GM23338 (cell line): ENCODE data around the gene PSMA7. TPM values are rescaled to one million over a fixed set of nuclear protein-coding genes. Genes with fewer than 3 reads are reported as not detected.

Experiments used
- ATAC-seq: fragments of 200-7000 bp; cut with Tn5 transposase; 3 replicates; pipeline ENCODE4 v1.9.1; 2020
- DNase-seq: peaks from one replicate; pipeline ENCODE4 v3.0.0-alpha.2; 2015; ENCODE audit warnings: low spot score
- H2AFZ ChIP-seq: fragments of 200-600 bp; sonication (generic); 2 replicates; pipeline ENCODE4 v1.8.0; 2016; ENCODE audit warnings: antibody characterized with exemption, mild to moderate bottlenecking, moderate library complexity
- H3F3A ChIP-seq: fragments of 200-600 bp; sonication (generic); replicated peaks from 2 replicates; pipeline ENCODE4 v1.8.0; 2017; ENCODE audit warnings: antibody characterized with exemption, mixed run types, low read depth
- H3K27ac ChIP-seq: fragments of 200-600 bp; sonication (generic); 2 replicates; pipeline ENCODE4 v1.6.1; 2016; ENCODE audit warnings: low read depth
- H3K27me3 ChIP-seq: fragments of 200-600 bp; sonication (generic); 2 replicates; pipeline ENCODE4 v1.8.0; 2016; ENCODE audit warnings: mild to moderate bottlenecking, mixed run types, moderate library complexity; ENCODE audit not compliant: insufficient read depth
- H3K36me3 ChIP-seq: fragments of 200-600 bp; sonication (generic); 2 replicates; pipeline ENCODE4 v1.8.0; 2016; ENCODE audit warnings: mild to moderate bottlenecking; ENCODE audit not compliant: insufficient read depth
- H3K4me1 ChIP-seq: fragments of 200-600 bp; sonication (generic); 2 replicates; pipeline ENCODE4 v1.8.0; 2016; ENCODE audit warnings: mild to moderate bottlenecking, moderate library complexity; ENCODE audit not compliant: insufficient read depth
- H3K4me2 ChIP-seq: fragments of 200-600 bp; sonication (generic); 2 replicates; pipeline ENCODE4 v1.7.1; 2017; ENCODE audit warnings: mixed run types
- H3K4me3 ChIP-seq: fragments of 200-600 bp; sonication (generic); 2 replicates; pipeline ENCODE4 v1.6.1; 2016; ENCODE audit warnings: mixed run types
- H3K79me2 ChIP-seq: fragments of 200-600 bp; sonication (generic); replicated peaks from 2 replicates; pipeline ENCODE4 v1.8.0; 2017; ENCODE audit warnings: mild to moderate bottlenecking; ENCODE audit not compliant: insufficient read depth
- H3K9me2 ChIP-seq: fragments of 200-600 bp; sonication (generic); 2 replicates; pipeline ENCODE4 v1.8.0; 2017; ENCODE audit not compliant: insufficient read depth
- H4K20me1 ChIP-seq: fragments of 200-600 bp; sonication (generic); replicated peaks from 2 replicates; pipeline ENCODE4 v1.8.0; 2017; ENCODE audit warnings: mild to moderate bottlenecking; ENCODE audit not compliant: insufficient read depth
- H3K27ac Mint-ChIP-seq: 2 replicates; pipeline ENCODE4 v1.8.0; 2020; ENCODE audit warnings: inconsistent platforms, mild to moderate bottlenecking, moderate library complexity, mixed read lengths
- H3K27me3 Mint-ChIP-seq: 3 replicates; pipeline ENCODE4 v1.8.0; 2022; ENCODE audit warnings: low read depth, mild to moderate bottlenecking, moderate library complexity, mixed read lengths, inconsistent platforms; ENCODE audit not compliant: insufficient read depth, poor library complexity
- H3K36me3 Mint-ChIP-seq: 3 replicates; pipeline ENCODE4 v1.8.0; 2021; ENCODE audit warnings: low read depth, mild to moderate bottlenecking, inconsistent platforms, moderate library complexity, mixed read lengths
- H3K4me1 Mint-ChIP-seq: 3 replicates; pipeline ENCODE4 v1.8.0; 2020; ENCODE audit warnings: mild to moderate bottlenecking, inconsistent platforms, mixed read lengths
- H3K4me3 Mint-ChIP-seq: 3 replicates; pipeline ENCODE4 v1.8.0; 2021; ENCODE audit warnings: moderate library complexity, mild to moderate bottlenecking, inconsistent platforms, mixed read lengths
- H3K9me3 Mint-ChIP-seq: 3 replicates; pipeline ENCODE4 v1.8.0; 2020; ENCODE audit warnings: moderate library complexity, mild to moderate bottlenecking, inconsistent platforms, mixed read lengths
- CREB1 ChIP-seq: fragments of 250-450 bp; sonication (Bioruptor Pico); IDR thresholded peaks from 2 replicates; pipeline ENCODE4 v1.5.0; 2020; ENCODE audit warnings: low read depth, mild to moderate bottlenecking, moderate library complexity
- CTCF ChIP-seq, 2 experiments: fragments of 200-600 bp in 1 of 2; sonication (generic) in 1 of 2; conservative IDR thresholded peaks; 2 replicates each; pipeline versions ENCODE4 v1.5.1 to v1.6.1; 2016 to 2017; ENCODE audit warnings: antibody characterized with exemption in 2 of 2, low read depth in 2 of 2, mild to moderate bottlenecking in 2 of 2, moderate library complexity in 1 of 2
- ETS1 ChIP-seq: IDR thresholded peaks from 2 replicates; pipeline ENCODE4 v1.6.1; 2016; ENCODE audit warnings: antibody characterized with exemption
- EZH2 ChIP-seq: fragments of 200-600 bp; sonication (generic); IDR thresholded peaks from one replicate; pipeline ENCODE4 v1.8.0; 2017; ENCODE audit warnings: antibody characterized with exemption, mild to moderate bottlenecking, low read depth; ENCODE audit not compliant: unreplicated experiment
- EZH2phosphoT487 ChIP-seq: fragments of 200-600 bp; sonication (generic); IDR thresholded peaks from one replicate; pipeline ENCODE4 v1.8.1; 2018; ENCODE audit warnings: antibody characterized with exemption; ENCODE audit not compliant: unreplicated experiment
- JUNB ChIP-seq: IDR thresholded peaks from one replicate; pipeline ENCODE4 v1.6.1; 2016; ENCODE audit warnings: antibody characterized with exemption; ENCODE audit not compliant: unreplicated experiment
- NANOG ChIP-seq: IDR thresholded peaks from 2 replicates; pipeline ENCODE4 v1.6.1; 2016; ENCODE audit warnings: antibody characterized with exemption, borderline replicate concordance
- POLR2AphosphoS5 ChIP-seq: IDR thresholded peaks from 2 replicates; pipeline ENCODE4 v1.6.1; 2016; ENCODE audit warnings: antibody characterized with exemption, low read depth
- STAT1 ChIP-seq: IDR thresholded peaks from one replicate; pipeline ENCODE4 v1.6.1; 2016; ENCODE audit warnings: antibody characterized with exemption; ENCODE audit not compliant: unreplicated experiment
- ZNF114 ChIP-seq: fragments of 250-450 bp; sonication (Bioruptor Pico); IDR thresholded peaks from 2 replicates; pipeline ENCODE4 v1.5.0; 2020; ENCODE audit warnings: mild to moderate bottlenecking, moderate library complexity
- ZNF331 ChIP-seq: fragments of 250-450 bp; sonication (Bioruptor Pico); IDR thresholded peaks from 2 replicates; pipeline ENCODE4 v1.5.0; 2020; ENCODE audit warnings: low read depth, mild to moderate bottlenecking, moderate library complexity
- ZNF462 ChIP-seq: fragments of 250-450 bp; sonication (Bioruptor Pico); IDR thresholded peaks from 2 replicates; pipeline ENCODE4 v1.5.0; 2020; ENCODE audit warnings: mild to moderate bottlenecking, moderate library complexity
- polyA plus RNA-seq: library from polyadenylated mRNA; unstranded; fragments of >200 nt; fragmentation: Nextera tagmentation; extraction: Ambion mirVana; gene quantifications from 2 replicates; pipeline ENCODE4 v1.2.1, GENCODE V29; 2016
- total RNA-seq: library from RNA; depleted of rRNA; stranded (reverse); fragments of >200 nt; shearing (Covaris generic); gene quantifications from 2 replicates; pipeline ENCODE4 v1.2.3, GENCODE V29; 2014
- TF ChIP-seq, protein P1 (sequence below): IDR thresholded peaks from one replicate; pipeline ENCODE4 v1.6.1; 2018; ENCODE audit warnings: antibody characterized with exemption; ENCODE audit not compliant: unreplicated experiment

Gene PSMA7
- total and polyA plus RNA-seq, 2 experiments from 2014 or later = 357 to 628 TPM

DNA sequence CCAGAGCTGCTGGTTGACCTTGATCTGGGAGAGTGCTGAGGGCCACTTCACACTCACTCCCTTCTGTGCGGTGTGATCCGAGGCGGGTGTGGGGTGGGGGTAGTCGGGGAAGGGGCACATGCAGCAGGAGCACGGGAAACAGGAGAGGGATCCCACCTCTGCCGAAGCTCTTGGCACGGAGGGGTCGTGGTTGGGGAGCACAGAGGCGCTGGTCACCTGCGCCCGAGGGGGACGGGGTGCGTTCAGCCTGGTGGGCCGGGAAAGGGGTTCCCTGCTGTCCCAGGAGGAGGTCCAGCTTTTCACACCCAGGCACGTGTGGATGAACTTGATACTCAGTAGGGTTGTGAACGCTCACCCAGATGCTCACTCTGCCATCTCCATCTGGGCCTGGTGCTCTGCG, 17.7 kb upstream of the PSMA7 start:
- Histone ChIP-seq H3K9me2 (no peaks in the 10 kb centered on the region), H3K27me3 (no peaks in the 10 kb centered on the region), H3F3A (no peaks in the 10 kb centered on the region; the same call in 1 of the 2 replicates), H3K27ac (no peak overlapping the region), H2AFZ (no peak overlapping the region), H3K4me2 (no peak overlapping the region), H3K79me2 (peaks cover 28% of the 10 kb centered on the region), H3K36me3 (peaks cover 16% of the 10 kb centered on the region; the same call in 1 of the 2 replicates), H3K4me3 (no peak overlapping the region), H3K4me1 (peaks cover 10% of the 10 kb centered on the region), H4K20me1 (peaks cover 8% of the 10 kb centered on the region; the same call in 1 of the 2 replicates)
- Mint-ChIP-seq H3K9me3 (no peaks in the 10 kb centered on the region), H3K27me3 (peaks cover 2% of the 10 kb centered on the region), H3K36me3 (peaks cover 46% of the 10 kb centered on the region), H3K4me3 (no peak overlapping the region), H3K4me1 (peaks cover 5% of the 10 kb centered on the region), H3K27ac (no peak overlapping the region)
- ATAC-seq (no peak), DNase-seq (no peak)
- TF ChIP-seq JUNB (no peak), ZNF331 (CRISPR knock-in tag) (no peak), ZNF462 (CRISPR knock-in tag) (no peak), CREB1 (CRISPR knock-in tag) (no peak), NANOG (no peak), POLR2AphosphoS5 (no peak), ZNF114 (CRISPR knock-in tag) (no peak), CTCF (conservative IDR thresholded peaks at IDR 0.05; ENCODE audit: low read depth in 2 of 2) (no peak), STAT1 (no peak), EZH2 (no peak), EZH2phosphoT487 (no peak), ETS1 (no peak)
- TF ChIP-seq, protein P1, sequence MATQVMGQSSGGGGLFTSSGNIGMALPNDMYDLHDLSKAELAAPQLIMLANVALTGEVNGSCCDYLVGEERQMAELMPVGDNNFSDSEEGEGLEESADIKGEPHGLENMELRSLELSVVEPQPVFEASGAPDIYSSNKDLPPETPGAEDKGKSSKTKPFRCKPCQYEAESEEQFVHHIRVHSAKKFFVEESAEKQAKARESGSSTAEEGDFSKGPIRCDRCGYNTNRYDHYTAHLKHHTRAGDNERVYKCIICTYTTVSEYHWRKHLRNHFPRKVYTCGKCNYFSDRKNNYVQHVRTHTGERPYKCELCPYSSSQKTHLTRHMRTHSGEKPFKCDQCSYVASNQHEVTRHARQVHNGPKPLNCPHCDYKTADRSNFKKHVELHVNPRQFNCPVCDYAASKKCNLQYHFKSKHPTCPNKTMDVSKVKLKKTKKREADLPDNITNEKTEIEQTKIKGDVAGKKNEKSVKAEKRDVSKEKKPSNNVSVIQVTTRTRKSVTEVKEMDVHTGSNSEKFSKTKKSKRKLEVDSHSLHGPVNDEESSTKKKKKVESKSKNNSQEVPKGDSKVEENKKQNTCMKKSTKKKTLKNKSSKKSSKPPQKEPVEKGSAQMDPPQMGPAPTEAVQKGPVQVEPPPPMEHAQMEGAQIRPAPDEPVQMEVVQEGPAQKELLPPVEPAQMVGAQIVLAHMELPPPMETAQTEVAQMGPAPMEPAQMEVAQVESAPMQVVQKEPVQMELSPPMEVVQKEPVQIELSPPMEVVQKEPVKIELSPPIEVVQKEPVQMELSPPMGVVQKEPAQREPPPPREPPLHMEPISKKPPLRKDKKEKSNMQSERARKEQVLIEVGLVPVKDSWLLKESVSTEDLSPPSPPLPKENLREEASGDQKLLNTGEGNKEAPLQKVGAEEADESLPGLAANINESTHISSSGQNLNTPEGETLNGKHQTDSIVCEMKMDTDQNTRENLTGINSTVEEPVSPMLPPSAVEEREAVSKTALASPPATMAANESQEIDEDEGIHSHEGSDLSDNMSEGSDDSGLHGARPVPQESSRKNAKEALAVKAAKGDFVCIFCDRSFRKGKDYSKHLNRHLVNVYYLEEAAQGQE = no peak
